Measurements from ENCODE around the gene NXPE3.

DNA sequence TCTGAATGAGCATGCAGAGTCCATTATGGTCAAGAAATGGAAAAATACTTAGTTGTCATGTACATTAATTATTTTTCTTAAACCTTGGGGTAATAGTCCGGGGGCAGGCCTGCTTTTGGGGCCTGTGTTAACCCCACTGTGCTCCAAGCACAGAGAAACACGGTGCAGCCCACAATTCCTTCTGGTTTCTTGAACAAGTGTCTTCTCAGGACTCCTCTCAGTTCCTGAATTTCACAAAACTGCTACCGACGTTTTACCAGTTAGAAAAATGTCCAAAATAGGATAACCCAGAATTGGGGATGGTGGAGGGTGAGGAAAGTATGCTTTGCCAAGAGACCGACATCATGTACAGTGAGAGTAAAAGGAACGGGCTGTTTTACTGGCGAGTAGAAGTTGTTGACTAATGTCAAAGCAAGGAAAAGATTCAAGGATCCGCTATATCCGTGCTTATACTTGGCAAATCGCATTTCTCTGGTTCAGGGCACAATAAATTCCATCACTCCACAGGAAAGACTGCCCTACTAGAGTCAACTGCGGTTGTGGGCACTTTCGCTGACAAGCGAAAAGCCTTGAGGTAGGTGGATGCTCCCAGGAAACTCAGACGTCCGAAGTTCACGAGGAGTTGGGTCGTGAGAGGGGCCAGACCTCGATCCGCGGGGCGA is 495 bp upstream of the NXPE3 start:
- TF ChIP-seq, protein P1, sequence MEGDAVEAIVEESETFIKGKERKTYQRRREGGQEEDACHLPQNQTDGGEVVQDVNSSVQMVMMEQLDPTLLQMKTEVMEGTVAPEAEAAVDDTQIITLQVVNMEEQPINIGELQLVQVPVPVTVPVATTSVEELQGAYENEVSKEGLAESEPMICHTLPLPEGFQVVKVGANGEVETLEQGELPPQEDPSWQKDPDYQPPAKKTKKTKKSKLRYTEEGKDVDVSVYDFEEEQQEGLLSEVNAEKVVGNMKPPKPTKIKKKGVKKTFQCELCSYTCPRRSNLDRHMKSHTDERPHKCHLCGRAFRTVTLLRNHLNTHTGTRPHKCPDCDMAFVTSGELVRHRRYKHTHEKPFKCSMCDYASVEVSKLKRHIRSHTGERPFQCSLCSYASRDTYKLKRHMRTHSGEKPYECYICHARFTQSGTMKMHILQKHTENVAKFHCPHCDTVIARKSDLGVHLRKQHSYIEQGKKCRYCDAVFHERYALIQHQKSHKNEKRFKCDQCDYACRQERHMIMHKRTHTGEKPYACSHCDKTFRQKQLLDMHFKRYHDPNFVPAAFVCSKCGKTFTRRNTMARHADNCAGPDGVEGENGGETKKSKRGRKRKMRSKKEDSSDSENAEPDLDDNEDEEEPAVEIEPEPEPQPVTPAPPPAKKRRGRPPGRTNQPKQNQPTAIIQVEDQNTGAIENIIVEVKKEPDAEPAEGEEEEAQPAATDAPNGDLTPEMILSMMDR (conservative IDR thresholded peaks at IDR 0.05; ENCODE audit: low read length) = no peak
- TF ChIP-seq EZH2phosphoT487 (IDR thresholded peaks at IDR 0.05; ENCODE audit: borderline replicate concordance) = no peak

All from Loucy (cell line).